ENCODE results near the gene L3MBTL1. TPM values are rescaled to one million over a fixed set of nuclear protein-coding genes. Genes with fewer than 3 reads are reported as not detected.

The L3MBTL1 gene
- total and polyA plus RNA-seq, 2 of the 4 experiments (the other 2 are of a cell fraction): 2.2 to 4.5 TPM

DNA sequence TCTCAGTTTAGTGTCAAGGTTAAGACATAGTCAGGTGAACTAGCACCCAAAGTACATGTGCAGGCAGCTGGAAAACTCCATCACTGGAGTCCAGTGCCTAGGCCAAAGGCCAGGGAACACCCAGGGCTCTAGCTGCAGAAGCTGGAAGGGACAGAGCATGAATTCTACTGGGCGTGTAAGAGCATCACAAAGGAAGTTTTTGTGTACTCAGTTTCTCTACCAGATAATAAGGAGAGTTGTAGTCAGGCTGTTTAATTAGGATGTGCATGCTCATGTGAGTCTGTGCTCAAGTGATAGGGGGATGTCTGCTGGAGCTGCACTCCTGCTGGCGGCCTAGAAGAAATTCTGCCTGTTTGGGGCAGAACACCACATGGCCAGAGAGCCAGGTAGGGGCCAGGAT lies 8.1 kb downstream of the L3MBTL1 start:
- Histone ChIP-seq H2AK5ac (ENCODE audit: low read depth, low read length) (no peak overlapping the region), H4K91ac (ENCODE audit: insufficient read depth, low read depth, low read length) (no peak overlapping the region), H3K18ac (ENCODE audit: low read depth, low read length) (no peak overlapping the region), H4K8ac (ENCODE audit: low read depth in 2 of 2, low read length in 2 of 2) (no peak overlapping the region), H4K20me1 (ENCODE audit: insufficient read depth, low read length) (no peaks in the 10 kb centered on the region), H3K4me2 (ENCODE audit: low read depth, low read length) (peak overlapping the region; percentile 88; the same call in 1 of the 2 replicates), H2BK120ac (ENCODE audit: low read depth, low read length) (no peak overlapping the region), H2BK15ac (ENCODE audit: low read depth, low read length) (no peak overlapping the region), H3K4ac (ENCODE audit: low read depth, low read length) (no peak overlapping the region), H3K56ac (ENCODE audit: extremely low read depth, insufficient read depth, low read length) (no peak overlapping the region), H3K79me1 (ENCODE audit: low read depth in 1 of 2, low read length in 2 of 2) (peaks cover 0 to 9% of the 10 kb centered on the region in 2 experiments; a peak in 2 of 4 replicates), H3K9me3 (ENCODE audit: control insufficient read depth, insufficient read depth, low read length) (no peaks in the 10 kb centered on the region), H4K5ac (ENCODE audit: low read depth, low read length) (no peak overlapping the region), H3K36me3 (ENCODE audit: control insufficient read depth, insufficient read depth, low read length) (no peaks in the 10 kb centered on the region), H3K14ac (replicated peaks; ENCODE audit: low read depth, low read length) (no peak overlapping the region), H3K27me3 (ENCODE audit: control insufficient read depth, insufficient read depth, low read length) (no peaks in the 10 kb centered on the region), H2BK5ac (ENCODE audit: low read depth, low read length, poor library complexity, severe bottlenecking) (no peak overlapping the region), H2AFZ (replicated peaks; ENCODE audit: low read length, poor library complexity) (no peak overlapping the region), H3K9ac (ENCODE audit: low read depth, low read length) (no peak overlapping the region), H3K23ac (ENCODE audit: low read depth, low read length) (no peak overlapping the region), H3K27ac (ENCODE audit: insufficient read depth, low read length) (no peak overlapping the region), H2AK9ac (replicated peaks; ENCODE audit: low read depth, low read length, poor library complexity) (no peak overlapping the region), H3K9me1 (ENCODE audit: insufficient read depth, low read length) (peaks cover 5% of the 10 kb centered on the region), H3K4me3 (ENCODE audit: insufficient read depth, low read depth, low read length) (no peak overlapping the region), H3K4me1 (ENCODE audit: control insufficient read depth, insufficient read depth, low read length) (0 out of 2 replicates have a peak, but pooled peaks cover 4% of the 10 kb centered on the region), H2BK20ac (ENCODE audit: low read depth, low read length) (no peak overlapping the region)
- in situ Hi-C loops (cut with MboI; ENCODE audit: low sequenced_read_pairs) (no loop called here), intact Hi-C loops (cut with micrococcal nuclease) (loop anchor here (2.0 kb wide), 1 partner anchor 57 kb away; no protein-coding TSS in a partner anchor), dilution Hi-C loops (cut with HindIII; ENCODE audit: low sequenced_read_pairs, unreplicated experiment) (no loop called here)
- TF ChIP-seq, protein P1, sequence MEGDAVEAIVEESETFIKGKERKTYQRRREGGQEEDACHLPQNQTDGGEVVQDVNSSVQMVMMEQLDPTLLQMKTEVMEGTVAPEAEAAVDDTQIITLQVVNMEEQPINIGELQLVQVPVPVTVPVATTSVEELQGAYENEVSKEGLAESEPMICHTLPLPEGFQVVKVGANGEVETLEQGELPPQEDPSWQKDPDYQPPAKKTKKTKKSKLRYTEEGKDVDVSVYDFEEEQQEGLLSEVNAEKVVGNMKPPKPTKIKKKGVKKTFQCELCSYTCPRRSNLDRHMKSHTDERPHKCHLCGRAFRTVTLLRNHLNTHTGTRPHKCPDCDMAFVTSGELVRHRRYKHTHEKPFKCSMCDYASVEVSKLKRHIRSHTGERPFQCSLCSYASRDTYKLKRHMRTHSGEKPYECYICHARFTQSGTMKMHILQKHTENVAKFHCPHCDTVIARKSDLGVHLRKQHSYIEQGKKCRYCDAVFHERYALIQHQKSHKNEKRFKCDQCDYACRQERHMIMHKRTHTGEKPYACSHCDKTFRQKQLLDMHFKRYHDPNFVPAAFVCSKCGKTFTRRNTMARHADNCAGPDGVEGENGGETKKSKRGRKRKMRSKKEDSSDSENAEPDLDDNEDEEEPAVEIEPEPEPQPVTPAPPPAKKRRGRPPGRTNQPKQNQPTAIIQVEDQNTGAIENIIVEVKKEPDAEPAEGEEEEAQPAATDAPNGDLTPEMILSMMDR (conservative IDR thresholded peaks at IDR 0.05; ENCODE audit: low read depth, low read length): no peak
- no peak for TF ChIP-seq CHD1 (IDR thresholded peaks at IDR 0.05; ENCODE audit: low read depth, low read length)
- no peak for TF ChIP-seq SMC3 (IDR thresholded peaks at IDR 0.05; ENCODE audit: low read depth, low read length)
- TF ChIP-seq POLR2A (IDR thresholded peaks at IDR 0.05; ENCODE audit: low read depth, low read length): no peak
- no peak for TF ChIP-seq MAFK (IDR thresholded peaks at IDR 0.05; ENCODE audit: low read depth, low read length)
- no peak for TF ChIP-seq RCOR1 (IDR thresholded peaks at IDR 0.05; ENCODE audit: insufficient replicate concordance, low read length)
- TF ChIP-seq, protein P2, sequence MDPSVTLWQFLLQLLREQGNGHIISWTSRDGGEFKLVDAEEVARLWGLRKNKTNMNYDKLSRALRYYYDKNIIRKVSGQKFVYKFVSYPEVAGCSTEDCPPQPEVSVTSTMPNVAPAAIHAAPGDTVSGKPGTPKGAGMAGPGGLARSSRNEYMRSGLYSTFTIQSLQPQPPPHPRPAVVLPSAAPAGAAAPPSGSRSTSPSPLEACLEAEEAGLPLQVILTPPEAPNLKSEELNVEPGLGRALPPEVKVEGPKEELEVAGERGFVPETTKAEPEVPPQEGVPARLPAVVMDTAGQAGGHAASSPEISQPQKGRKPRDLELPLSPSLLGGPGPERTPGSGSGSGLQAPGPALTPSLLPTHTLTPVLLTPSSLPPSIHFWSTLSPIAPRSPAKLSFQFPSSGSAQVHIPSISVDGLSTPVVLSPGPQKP (IDR thresholded peaks at IDR 0.05; ENCODE audit: borderline replicate concordance, low read depth, low read length): no peak
- TF ChIP-seq NFE2L2 (IDR thresholded peaks at IDR 0.05; ENCODE audit: low read depth, low read length): no peak
- no peak for TF ChIP-seq RFX5 (IDR thresholded peaks at IDR 0.05; ENCODE audit: low read depth, low read length)
- no peak for TF ChIP-seq MXI1 (IDR thresholded peaks at IDR 0.05; ENCODE audit: borderline replicate concordance, low read depth, low read length)
- TF ChIP-seq CEBPB (IDR thresholded peaks at IDR 0.05; ENCODE audit: low read depth, low read length): no peak
- TF ChIP-seq FOS (IDR thresholded peaks at IDR 0.05; ENCODE audit: low read depth, low read length): no peak
- BruUV-seq (replicated peaks): no TSS peak
- ChIA-PET POLR2A (ENCODE audit: unreplicated experiment) (interaction anchor here (0.6 to 0.8 kb wide), 2 partner anchors 34 to 58 kb away, joined by 3 to 4 read pairs; no protein-coding TSS in a partner anchor), CTCF (no interaction called here)
- WGBS, 2 experiments (ENCODE audit: extremely low coverage in 2 of 2, insufficient read length in 1 of 2): 80% methylated on average over 1 of the region's 2 CpGs; no CpG with 5 or more reads in 1 of the 2 experiments
- DNase-seq (no peak), ATAC-seq (ENCODE audit: low read depth) (no peak)

Measured in IMR-90 (cell line).